ENCODE measurements around the gene MBTPS1.

Gene MBTPS1

DNA sequence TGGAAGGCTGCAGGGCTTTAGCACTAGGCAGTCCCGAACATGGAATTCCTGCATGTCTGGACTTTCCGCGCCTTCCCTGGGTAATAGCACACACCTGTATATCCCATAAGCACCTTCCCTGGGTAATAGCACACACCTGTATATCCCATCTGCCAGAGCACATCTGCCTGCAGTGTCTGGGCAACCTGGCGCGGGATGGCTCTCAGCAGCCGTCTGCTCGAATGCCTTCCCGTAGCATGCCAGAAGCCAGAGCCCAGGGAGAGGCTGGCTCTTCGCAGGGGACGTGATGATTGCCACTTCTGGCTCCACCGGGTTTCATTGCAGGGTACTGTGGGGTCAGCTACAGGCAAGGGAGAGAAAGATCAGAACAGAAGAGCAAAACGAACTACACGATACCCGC is 21.3 kb downstream of the MBTPS1 start:
- no peak for DNase-seq

- DNase-seq: no peak
Observed at GRCh38 chr16:84093879-84094270, 22.9 kb downstream of the MBTPS1 start.

GRCh38 chr16:84093120-84093878 is 23.4 kb downstream of the MBTPS1 start:
- DNase-seq: no peak

GRCh38 chr16:84091460-84091859 is 25.3 kb downstream of the MBTPS1 start:
- DNase-seq: no peak

DNA sequence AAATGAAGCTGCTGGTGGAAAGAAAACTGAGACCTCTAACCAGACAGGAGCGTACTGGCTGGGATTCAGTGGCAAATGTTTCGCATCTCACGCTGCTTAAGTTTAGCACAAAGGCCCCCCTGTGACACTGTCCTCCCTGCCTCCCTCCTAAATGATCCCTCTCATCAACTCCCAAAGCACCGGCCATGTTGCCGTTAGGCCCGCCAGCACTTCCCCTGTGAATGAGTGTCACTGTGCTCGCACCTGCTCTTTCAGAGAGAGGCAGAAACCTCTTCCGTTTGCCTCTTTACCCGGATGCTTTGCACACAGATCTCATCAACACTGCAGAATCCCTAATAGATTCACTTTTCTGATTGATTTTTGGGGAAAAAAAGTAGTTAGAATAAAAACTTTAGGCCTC is 26.5 kb downstream of the MBTPS1 start:
- no peak for DNase-seq

DNA sequence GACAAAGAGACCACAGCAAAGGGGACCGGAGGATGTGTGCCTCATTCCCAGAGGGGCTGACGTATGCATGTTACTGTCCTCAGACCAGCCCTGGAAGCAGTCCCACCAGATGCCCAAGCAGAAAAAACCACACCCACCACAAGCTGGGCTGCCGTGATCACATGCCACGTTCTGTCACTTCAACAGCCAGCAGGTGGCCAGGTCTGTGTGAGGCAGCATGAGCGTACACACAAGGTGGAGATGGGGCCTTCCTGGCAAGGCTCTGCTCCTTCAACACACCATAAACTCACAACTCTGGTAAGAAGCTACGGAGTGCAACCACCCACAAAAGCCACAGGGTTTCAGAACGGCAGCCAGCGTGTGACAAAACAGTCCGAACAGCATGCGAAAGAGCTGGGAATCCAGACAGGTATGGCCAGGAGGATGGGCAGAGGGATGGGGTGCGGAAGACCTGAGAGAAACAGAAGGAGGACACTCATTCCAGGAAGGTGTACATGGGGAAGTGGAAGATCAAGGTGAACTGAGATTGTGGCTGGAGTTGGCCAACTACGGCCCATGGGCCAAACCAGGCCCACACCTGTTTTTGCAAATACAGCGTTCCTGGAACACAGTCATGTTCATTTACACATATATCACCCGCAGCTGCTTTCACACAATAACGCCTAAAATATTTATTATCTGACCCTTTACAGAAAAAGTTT is 27.9 kb downstream of the MBTPS1 start:
- DNase-seq: peak; percentile 19

DNA sequence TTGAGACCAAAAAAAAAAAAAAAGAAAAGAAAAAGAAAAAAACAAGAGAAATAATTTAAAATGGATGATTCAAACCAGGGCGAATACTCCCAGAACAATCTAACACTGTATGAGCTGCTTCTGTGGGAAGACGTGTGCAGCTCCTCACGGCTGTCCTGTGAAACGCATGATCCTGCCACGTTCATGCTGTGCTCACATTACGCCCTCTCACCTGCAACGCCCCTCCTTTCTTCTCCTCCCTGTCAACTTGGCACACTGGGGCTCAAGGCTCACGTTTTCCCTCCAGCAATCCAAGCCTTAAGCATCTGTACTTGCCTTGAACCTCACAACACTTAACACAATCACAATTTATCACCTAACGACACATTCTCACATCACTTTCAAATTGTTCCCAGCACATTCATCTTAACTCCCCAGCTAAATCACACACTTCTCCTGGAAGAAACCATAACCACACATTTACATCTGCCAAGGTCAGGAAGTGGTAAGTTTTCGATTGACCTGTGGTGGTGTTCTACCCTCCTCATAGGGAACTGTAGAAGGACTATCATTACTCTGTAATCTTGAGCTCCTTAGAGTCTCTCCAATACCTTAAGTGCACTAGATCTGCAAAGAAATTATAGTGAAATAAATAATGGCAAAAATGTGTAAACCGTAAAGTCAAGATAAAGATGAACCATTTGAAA is 29.1 kb downstream of the MBTPS1 start:
- no peak for DNase-seq

- DNase-seq: no peak
Observed at GRCh38 chr16:84087001-84087400, 29.7 kb downstream of the MBTPS1 start.

DNA sequence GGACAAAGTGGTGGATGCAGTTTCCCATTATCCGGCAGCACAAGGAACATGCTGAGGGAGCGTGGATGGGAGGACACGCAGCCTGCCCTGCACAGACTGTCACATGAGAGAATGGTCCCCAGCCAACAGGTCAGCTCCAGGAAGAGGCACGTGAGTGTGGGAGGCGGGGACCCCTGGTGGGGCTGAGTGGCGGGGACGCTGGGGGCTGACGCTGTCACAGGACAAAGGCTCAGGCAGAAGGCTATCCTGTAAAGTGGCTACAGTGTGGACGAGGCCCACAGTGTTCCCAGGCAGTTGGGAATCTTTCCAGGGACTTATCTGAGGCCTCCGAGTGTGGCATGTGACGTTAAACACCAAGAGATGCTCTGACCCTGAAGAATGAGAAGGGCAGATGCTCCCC is 30.4 kb downstream of the MBTPS1 start:
- no peak for DNase-seq

GRCh38 chr16:84085773-84086172 is 31.0 kb downstream of the MBTPS1 start:
- DNase-seq: no peak

DNA sequence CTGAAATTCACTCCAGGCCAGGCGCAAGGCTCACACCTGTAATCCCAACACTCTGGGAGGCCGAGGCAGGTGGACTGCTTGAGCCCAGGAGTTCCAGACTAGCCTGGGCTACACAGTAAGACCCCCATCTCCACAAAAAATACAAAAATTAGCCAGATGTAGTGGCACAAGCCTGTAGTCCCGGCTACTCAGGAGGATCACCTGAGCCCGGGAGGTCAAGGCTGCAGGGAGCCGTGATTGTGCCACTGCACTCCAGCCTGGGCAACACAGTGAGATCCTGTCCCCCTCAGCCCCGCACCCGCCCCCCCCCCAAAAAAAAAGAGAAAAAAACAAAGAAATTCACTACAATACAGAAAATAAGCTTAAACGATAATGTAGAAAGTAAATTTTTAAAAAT is 31.5 kb downstream of the MBTPS1 start:
- no peak for DNase-seq

- peak; percentile 45 for DNase-seq
Observed at GRCh38 chr16:84084570-84085270, 32.0 kb downstream of the MBTPS1 start.

GRCh38 chr16:84082835-84083569 is 33.7 kb downstream of the MBTPS1 start:
- no peak for DNase-seq

GRCh38 chr16:84082110-84082509 is 34.6 kb downstream of the MBTPS1 start:
- no peak for DNase-seq

DNA sequence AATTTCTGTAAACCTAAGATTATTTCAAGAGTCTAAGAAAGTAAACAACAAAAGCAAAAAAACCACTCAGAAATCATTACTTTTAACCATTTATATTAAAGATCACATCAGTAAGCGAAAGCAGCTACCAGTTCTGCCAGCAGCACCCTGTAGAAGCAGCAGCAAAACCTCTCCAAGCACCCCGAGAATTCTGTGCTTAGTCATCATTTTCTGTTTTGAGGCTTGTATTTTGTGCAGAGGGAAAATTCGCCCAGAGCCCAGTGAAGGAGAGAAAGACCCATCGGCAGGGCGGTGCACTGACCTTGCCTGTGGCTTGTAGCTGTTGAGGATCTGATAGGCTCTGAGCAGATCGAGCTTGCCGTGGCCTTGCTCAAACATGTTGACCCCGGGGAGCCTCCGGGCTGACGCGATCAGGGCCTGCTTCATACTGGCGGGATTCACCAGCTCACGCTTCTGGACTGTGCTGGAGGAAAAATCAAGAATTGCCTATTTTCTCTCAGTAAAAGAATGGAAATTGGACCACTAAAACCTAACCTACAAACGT is 35.2 kb downstream of the MBTPS1 start:
- DNase-seq: no peak

DNA sequence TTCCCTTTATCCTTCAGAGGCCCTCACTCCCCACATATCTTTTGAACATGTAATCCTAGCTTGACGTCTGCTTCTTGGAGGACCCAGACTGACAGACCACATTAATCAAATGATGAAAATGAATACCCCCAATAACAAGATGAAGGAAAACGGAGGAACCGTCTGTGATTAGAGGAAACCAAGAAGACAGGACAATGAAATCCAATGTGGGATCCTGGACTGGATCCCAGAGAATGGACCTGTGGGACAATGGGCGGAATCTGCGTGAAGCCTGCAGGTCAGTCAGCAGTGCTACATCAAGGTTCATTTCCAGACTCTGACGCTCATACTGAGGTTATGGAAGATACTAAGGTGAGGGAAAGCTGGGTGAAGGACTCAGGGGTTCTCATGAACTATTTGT is 35.9 kb downstream of the MBTPS1 start:
- DNase-seq: no peak

GRCh38 chr16:84080378-84080777 is 36.4 kb downstream of the MBTPS1 start:
- no peak for DNase-seq

DNA sequence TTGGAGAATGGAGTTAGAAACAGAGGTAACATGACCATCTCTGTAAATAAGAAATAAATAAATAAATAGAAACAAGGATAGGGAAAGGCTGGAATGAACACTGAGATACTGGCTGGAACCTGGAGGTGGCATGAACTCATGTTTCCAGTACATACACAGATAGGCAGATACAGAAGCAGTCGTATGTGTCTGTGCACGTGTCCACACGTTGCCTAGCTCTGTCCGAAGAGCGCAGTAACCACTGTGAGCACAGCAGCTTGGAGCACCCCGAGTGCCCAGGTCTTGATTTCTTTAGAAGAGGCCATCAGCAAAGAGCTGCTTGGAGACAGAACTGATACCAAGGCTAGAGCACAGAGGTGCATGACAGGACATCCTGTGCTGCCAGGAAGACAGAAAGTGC is 37.1 kb downstream of the MBTPS1 start:
- DNase-seq: no peak

GRCh38 chr16:84075376-84075775 is 41.4 kb downstream of the MBTPS1 start:
- DNase-seq: no peak

GRCh38 chr16:84074721-84075120 is 42.0 kb downstream of the MBTPS1 start:
- no peak for DNase-seq

DNA sequence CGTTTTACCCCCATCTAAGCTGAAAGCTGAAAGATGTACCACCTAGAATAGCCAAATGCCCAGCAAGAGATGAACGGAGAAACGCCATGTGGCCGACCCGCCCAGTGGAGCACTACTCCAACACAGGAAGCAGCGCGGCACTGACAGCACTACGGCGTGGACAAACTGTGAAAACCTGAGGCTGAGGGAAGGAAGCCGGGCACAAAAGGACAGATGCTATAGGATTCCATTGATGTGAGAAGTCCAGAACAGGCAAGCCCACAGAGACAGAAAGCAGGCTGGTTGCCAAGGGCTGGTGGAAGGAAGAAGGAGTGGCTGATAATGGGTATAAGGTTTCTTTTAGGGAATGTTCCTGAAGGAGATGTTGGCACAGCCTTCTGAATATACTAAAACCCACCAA is 44.7 kb downstream of the MBTPS1 start:
- no peak for DNase-seq

DNA sequence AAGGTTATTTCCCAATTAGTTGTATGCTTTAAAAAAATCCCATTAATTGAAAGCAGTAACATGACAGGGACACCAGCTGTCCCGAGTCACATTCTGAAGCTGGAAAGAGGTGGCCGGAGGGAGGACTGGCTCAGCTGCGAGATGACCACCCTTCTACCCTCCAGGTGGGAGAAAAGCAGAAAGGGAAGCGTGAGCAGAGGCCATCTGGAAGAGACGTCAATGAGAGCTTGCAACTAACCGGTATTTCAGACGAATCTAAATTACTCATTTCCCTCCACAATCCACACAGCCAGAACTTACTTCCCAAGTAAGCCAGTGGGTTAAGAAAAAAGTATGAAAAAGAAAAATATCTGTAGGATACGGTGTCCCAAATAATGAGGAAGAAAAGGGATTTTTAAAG is 45.6 kb downstream of the MBTPS1 start:
- no peak for DNase-seq
